ENCODE measurements around the gene PTGES.
"Not testable (repeated sequence)": the region's sequence is repeated elsewhere in the genome, so short reads cannot be mapped to it uniquely, and the experiment has no call there.

Gene PTGES

GRCh38 chr9:129752900-129753729 is at the start of gene PTGES:
TSS of gene PTGES (minus strand) at chr9:129753042. CDS start at chr9:129753012, 30 bp downstream.
- DNase-seq, result peak; percentile 60

- no peak for DNase-seq
Measured at GRCh38 chr9:129801504-129801903, 48.7 kb upstream of the PTGES start.

- no peak for DNase-seq
Measured at GRCh38 chr9:129798973-129799372, 46.1 kb upstream of the PTGES start.

DNA sequence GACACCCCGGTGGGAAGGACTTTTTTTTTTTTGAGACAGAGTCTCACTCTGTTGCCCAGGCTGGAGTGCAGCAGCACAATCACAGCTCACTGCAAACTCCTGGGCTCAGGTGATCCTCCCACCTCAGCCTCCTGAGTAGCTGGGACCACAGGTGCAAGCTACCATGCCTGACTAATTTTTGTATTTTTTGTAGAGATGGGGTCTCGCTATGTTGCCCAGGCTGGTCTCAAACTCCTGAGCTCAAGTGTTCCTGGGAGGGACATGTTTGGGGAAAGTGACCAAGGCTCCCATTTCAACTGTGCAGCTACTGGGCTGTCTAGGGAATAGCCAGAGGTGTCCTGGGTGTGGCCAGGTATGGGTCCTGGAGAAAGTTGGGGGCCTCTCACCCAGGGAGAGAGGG is 43.2 kb upstream of the PTGES start:
- DNase-seq, result not testable (repeated sequence)

DNA sequence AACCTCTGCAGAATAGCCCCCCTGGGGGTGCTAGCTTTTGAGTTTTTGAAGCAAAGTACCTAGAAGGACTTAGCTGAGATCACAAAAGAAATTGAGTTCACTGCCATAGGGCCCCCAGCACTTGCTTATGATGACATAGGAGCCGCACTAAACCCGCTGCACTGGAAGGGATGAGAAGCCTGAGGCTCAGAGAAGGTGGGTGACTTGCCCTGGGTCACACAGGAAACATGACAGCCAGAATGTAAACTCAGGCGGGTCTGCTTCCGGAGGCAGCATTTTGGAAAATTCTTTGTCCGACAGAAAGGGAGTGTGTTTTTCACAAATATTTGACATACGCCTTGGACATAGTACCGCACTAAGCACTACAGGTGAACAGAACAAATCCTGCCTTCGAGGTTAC is 41.7 kb upstream of the PTGES start:
- DNase-seq, result no peak

GRCh38 chr9:129786481-129786880 is 33.6 kb upstream of the PTGES start:
- DNase-seq, result no peak

DNA sequence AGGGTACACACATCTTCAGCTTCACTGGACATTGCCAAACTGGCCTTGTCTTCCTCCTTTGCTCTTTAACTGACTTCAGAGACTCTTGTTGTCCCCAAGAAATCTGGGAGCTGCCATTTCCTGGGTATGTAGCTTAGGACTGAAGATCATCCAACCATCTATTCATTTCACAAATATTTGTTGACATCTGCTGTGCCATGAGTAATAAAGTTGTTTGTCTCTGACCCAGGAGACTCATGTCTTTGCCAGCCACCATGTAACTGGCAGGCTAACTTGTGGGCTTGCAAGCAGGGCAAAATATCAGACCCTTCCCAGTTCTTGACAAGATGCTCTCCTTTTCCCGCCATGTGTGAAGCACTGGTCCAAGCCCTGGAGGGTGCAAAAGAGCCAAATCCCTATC is 33.0 kb upstream of the PTGES start:
- DNase-seq, result no peak

DNA sequence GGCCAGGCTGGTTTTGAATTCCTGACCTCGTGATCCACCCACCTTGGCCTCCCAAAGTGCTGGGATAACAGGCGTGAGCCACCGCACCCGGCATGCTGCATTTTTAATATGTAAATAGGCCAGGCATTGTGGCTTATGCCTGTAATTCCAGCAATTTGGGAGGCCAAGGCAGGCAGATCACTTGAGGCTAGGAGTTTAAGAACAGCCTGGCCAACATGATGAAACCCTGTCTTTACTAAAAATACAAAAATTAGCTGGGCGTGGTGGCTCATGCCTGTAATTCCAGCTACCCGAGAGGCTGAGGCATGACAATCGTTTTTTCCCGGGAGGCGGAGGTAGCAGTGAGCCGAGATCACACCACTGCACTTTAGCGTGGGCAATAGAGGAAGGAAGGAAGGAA is 32.1 kb upstream of the PTGES start:
- not testable (repeated sequence) for DNase-seq

DNA sequence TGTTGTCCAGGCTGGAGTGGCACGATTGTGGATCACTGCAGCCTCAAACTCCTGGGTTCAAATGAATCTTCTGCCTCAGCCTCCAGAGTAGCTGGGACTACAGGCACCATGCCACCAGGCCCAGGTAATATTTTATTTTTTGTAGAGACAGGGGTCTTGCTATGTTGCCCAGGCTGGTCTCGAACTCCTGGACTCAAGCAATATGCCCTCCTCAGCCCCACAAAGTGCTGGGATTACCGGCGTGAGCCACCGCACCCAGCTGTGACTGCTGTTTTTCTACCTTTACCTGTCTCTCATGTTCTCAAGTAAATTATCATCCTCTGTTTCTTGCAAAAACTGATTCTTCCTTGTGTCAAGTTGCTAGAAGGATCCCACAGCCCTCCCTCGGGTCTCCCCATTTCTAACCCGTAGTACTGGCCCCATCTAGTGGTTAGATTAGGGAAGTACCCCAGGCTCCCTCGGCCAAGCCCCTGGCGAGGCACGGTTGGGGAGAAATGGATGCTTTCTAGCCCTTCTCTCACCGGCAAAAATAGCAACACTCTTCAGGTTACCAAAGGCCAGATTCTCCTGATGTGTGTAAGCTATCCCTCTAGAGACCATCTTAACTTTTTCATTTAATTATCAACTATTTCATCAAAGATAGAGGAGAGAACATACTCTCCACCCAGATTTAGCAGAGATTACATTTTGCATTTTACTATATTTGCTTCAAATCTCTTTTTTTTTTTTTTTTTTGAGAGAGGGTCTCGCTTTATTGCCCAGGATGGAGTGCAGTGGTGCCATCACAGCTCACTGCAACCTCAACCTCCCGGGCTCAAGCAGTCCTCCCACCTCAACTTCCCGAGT is 30.9 kb upstream of the PTGES start:
- DNase-seq, result peak; percentile 64

- no peak for DNase-seq
Measured at GRCh38 chr9:129781981-129782380, 29.1 kb upstream of the PTGES start.

DNA sequence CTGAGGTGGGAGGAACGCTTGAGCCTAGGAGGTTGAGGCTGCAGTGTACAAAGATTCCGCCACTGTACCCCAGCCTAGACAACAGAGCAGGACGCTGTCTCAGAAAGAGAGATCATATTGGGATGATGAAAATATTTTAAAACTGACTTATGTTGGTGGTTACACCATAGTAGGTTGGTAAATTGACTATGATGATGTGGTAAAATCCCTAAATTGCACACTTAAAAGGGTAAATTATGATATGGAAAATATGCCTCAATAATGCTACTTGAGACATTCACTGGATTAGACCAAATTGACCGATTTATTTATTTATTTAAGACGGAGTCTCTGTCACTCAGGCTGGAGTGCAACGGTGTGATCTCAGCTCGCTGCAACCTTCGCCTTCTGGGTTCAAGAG is 28.3 kb upstream of the PTGES start:
- DNase-seq, result no peak

GRCh38 chr9:129779560-129780190 is 26.8 kb upstream of the PTGES start:
- no peak for DNase-seq

DNA sequence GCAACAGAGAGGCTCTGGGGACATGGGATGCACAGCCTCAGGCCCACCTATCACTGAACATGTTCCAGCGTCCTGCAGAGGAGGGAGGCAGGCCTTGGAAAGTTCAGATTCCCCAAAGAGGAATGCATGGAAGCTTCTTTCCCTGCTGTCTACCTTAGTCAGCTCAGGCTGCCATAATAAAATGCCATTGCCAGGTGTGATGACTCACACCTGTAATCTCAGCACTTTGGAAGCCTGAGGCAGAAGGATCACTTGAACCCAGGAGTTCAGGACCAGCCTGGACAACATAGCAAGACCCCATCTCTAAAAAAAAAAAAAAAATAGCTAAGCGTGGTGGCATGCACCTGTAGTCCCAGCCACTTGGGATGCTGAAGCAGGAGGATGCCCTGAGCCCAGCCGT is 25.6 kb upstream of the PTGES start:
- DNase-seq, result no peak

- no peak for DNase-seq
Measured at GRCh38 chr9:129777769-129778130, 24.9 kb upstream of the PTGES start.

DNA sequence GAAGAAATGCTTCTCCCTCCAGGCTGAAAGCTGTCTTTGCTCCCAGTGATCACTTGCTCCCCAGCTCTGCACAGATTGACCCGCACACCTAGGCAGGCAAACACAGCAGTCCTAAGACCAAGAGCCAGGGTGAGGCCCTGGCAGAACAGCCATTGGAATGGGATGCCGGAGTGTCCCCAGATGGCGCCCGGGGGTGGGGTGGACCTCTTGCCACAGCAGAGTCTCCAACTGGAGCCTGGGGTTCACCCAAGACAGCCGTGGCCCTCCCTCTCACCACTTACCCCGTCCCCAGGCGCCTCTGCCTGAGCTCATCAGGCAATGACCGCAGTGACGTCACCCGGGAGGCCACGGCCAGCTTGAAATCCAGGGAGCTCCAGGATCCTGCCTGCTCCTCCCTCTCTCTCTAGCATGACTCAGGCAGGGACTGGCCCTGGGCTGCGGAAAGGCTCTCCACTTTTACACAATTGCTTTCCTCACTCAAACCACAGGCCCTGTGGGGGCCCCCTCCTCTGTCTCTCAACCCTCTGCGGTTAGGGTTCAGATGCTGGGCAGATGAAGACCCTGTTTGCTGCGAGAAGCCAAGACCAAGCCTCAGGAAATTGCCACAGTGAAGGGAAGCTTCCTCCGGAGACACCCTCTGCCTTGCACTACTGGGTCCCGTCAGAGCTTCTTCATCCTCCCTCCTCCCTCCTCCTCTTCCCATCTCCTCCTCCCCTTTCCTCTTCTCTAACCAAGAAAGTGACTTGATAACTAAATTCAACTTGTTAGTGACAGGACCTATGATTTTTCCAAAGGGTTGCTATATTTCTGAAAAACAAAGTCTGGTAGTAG is 24.3 kb upstream of the PTGES start:
- peak; percentile 83 for DNase-seq

DNA sequence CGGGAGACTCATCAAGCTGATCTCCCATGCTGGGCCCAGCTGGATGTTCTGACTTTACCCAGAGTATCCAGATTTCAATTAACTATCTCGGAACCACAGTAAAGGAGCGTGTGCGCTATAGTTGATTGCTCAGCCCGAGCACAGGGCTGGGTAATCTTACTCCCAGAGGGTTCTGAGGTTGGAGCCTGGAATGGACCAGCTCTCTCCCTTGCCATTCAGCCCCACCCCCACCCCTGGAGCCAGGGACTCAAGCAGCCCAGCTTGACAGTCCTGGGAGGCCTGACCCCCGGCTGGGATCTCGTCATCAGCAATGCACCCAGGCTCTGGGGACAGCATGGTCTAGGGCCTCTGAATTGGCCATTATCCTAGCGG is 23.7 kb upstream of the PTGES start:
- DNase-seq, result no peak

GRCh38 chr9:129776096-129776495 is 23.3 kb upstream of the PTGES start:
- not testable (repeated sequence) for DNase-seq

- no peak for DNase-seq
Measured at GRCh38 chr9:129775448-129775798, 22.6 kb upstream of the PTGES start.

GRCh38 chr9:129774791-129775447 is 22.1 kb upstream of the PTGES start:
- no peak for DNase-seq

GRCh38 chr9:129773262-129774048 is 20.6 kb upstream of the PTGES start:
- no peak for DNase-seq

DNA sequence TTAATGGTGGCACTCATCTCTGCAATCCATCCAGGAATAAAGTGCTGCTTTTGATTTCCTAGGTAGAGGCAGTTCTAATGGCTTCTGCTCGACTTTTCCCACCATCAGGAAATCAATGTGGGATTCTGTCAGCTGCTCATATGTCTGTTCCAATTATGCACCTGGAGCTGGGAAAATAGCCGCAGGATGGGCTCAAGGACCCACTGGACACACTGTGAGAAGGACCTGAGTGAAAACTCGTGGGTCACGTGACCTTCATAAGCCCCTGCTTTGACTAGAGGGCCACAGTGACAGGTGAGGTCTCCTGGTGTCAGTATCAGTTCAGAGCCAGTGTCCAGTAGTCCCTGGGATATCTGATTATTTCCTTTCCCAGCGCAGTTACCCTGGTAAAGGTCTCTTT is 17.9 kb upstream of the PTGES start:
- no peak for DNase-seq

GRCh38 chr9:129769669-129770068 is 16.8 kb upstream of the PTGES start:
- no peak for DNase-seq

Data from NCI-H510A treated with DMSO at 0.1 percent for 48 hours (cell line).